Stimulated activated naive B cell treated with anti-CD40 and anti-IgM and Interleukin-4, amounts not matched to agents 10 μg/mL and 1 μg/mL and 100 μg/mL, for 72 hours (primary cell): Measurements from ENCODE around the gene C9orf57.
"Not testable (repeated sequence)": the region's sequence is repeated elsewhere in the genome, so short reads cannot be mapped to it uniquely, and the experiment has no call there.

Experiments
- ATAC-seq, 2 donors: fragments of 150-1000 bp; cut with Tn5 transposase; replicated peaks; 2 replicates each; pipeline ENCODE4 v1.10.0; 2021; ENCODE audit warnings: moderate library complexity in 1 of 2
- DNase-seq: peaks from one replicate; pipeline ENCODE4 v3.0.0; 2021
- H3K27ac Mint-ChIP-seq: one replicate; pipeline ENCODE4 v1.8.0; 2022; ENCODE audit warnings: mild to moderate bottlenecking, mixed read lengths
- H3K27me3 Mint-ChIP-seq, 2 donors: one replicate each; pipeline ENCODE4 v1.8.0; 2022; ENCODE audit warnings: mixed read lengths in 2 of 2
- H3K36me3 Mint-ChIP-seq, 2 donors: one replicate each; pipeline ENCODE4 v1.8.0; 2022; ENCODE audit warnings: mixed read lengths in 2 of 2, mild to moderate bottlenecking in 1 of 2
- H3K4me1 Mint-ChIP-seq, 2 donors: one replicate each; pipeline ENCODE4 v1.8.0; 2022; ENCODE audit warnings: mixed read lengths in 2 of 2, mild to moderate bottlenecking in 1 of 2
- H3K4me3 Mint-ChIP-seq, 2 donors: one replicate each; pipeline ENCODE4 v1.8.0; 2022; ENCODE audit warnings: mild to moderate bottlenecking in 2 of 2, mixed read lengths in 2 of 2, moderate library complexity in 1 of 2
- H3K9me3 Mint-ChIP-seq, 2 donors: one replicate each; pipeline ENCODE4 v1.8.0; 2022; ENCODE audit warnings: mixed read lengths in 2 of 2, mild to moderate bottlenecking in 1 of 2

The C9orf57 gene

DNA sequence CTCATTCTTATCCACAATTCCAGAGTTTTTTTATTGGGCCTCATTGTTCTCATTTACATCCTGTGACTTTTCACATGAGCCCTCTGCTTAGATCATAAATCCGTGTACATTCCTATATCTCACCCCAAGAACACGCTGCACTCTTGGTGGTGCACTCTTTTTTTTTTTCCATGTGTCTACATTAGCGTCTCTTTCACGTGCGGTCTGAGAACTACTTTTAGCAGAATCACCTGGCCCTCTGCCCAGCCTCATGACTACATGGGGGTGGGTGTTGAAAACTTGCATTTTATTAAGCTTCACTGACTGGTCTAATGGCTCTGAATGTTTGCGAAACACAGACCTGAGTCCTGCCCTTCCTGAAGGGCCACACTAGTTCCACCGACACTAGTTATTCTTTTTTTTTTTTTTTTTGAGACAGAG lies 18.6 kb downstream of the C9orf57 start:
- peaks cover 7 to 11% of the 10 kb centered on the region in 2 donors for H3K4me1 Mint-ChIP-seq
- H3K36me3 Mint-ChIP-seq: no peaks in the 10 kb centered on the region
- H3K27ac Mint-ChIP-seq: no peak overlapping the region
- H3K27me3 Mint-ChIP-seq: peaks cover 9 to 24% of the 10 kb centered on the region in 2 donors
- no peaks in the 10 kb centered on the region for H3K9me3 Mint-ChIP-seq
- no peak overlapping the region for H3K4me3 Mint-ChIP-seq
- DNase-seq (no peak), ATAC-seq (peak; percentile 22 to 24)

DNA sequence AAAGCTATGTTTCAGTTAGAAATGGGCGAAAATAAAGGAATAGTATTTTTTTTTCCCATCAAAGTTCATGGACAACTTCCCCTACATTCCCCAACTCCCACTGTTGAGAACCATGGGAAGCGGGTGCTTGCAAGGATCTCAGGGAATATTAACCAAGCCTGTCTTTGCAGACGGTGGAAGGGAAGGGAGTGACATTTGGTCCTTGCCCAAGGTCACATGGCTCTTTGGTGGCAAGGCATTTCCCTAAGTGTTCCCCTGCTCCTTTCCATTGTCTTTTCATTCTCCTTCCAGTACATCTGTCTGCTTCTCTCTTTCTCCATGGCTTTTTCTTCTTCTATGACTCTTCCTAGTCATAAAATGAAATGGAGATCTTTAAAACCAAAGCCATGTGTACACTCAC lies 19.0 kb downstream of the C9orf57 start:
- Mint-ChIP-seq H3K9me3 (no peaks in the 10 kb centered on the region), H3K27me3 (peaks cover 9 to 24% of the 10 kb centered on the region in 2 donors), H3K27ac (no peak overlapping the region), H3K36me3 (no peaks in the 10 kb centered on the region), H3K4me1 (peaks cover 7 to 11% of the 10 kb centered on the region in 2 donors), H3K4me3 (no peak overlapping the region)
- DNase-seq (no peak), ATAC-seq (no peak)

DNA sequence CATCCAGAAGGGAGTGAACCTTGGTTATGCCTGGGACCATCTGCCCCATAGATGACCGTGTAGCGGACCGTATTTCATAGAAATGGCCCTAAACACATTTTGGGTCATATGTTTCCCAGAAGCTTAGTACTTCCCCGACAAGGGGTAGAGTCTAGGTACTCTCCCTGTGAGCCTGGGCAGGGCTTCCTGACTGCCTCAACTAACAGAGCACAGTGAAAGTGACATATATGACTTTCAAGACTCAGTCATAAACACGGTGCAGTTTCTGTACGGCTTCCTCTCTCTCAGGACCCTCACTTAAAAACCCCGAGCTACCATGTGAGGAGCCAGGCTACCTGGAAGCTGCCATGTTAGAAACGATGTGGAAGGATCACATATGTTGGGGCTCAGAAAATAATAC lies 20.9 kb downstream of the C9orf57 start:
- Mint-ChIP-seq H3K9me3 (no peaks in the 10 kb centered on the region), H3K36me3 (no peaks in the 10 kb centered on the region), H3K4me3 (no peak overlapping the region), H3K27ac (no peak overlapping the region), H3K4me1 (peaks cover 7 to 11% of the 10 kb centered on the region in 2 donors), H3K27me3 (peaks cover 9 to 31% of the 10 kb centered on the region in 2 donors)
- ATAC-seq (peak; percentile 6 to 34), DNase-seq (no peak)

DNA sequence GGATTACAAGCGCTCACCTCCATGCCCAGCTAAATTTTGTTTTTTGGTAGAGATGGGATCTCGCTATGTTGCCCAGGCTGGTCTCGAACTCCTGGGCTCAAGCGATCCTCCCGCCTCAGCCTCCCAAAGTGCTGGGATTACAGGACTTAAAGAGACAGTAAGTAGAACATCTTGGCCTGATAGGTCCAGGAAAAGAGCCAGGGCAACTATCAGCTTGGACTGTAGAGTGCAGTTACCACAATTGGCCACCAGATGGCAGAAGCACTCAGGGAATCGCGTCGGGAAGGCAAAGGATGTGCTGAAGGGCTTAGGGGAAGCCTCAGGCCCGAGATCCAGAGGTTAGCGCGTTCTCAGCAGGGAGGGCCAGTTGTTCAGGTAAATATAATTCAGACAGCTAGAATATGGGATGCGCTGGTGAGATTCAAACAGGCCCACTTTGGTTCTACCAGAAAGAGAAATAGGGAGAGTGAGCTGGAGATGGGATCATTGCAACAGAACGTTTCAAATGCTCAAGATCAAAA lies 21.5 kb downstream of the C9orf57 start:
- Mint-ChIP-seq H3K27me3 (peaks cover 9 to 31% of the 10 kb centered on the region in 2 donors), H3K27ac (no peak overlapping the region), H3K9me3 (no peaks in the 10 kb centered on the region), H3K4me3 (no peak overlapping the region), H3K4me1 (peaks cover 7 to 11% of the 10 kb centered on the region in 2 donors), H3K36me3 (no peaks in the 10 kb centered on the region)
- ATAC-seq (peak; percentile 83 to 88), DNase-seq (peak; percentile 57)

DNA sequence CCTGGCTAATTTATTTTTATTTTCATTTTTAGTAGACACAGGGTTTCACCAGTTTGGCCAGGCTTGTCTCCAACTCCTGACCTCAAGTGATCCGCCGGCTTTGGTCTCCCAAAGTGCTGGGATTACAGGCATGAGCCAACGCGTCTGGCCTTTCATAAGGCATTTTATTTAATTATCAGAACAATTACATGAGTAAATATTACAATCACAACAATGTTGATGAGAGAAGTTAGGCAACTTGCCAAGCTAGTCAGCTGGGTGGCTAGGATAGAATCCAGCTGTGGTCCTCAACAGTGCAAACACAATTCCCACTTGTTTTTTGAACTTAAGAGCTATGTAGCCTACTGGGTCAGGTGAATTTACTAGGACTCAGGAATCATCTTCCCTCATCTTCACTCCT lies 22.0 kb downstream of the C9orf57 start:
- Mint-ChIP-seq H3K36me3 (no peaks in the 10 kb centered on the region), H3K9me3 (no peaks in the 10 kb centered on the region), H3K4me3 (no peak overlapping the region), H3K27ac (no peak overlapping the region), H3K27me3 (peaks cover 9 to 29% of the 10 kb centered on the region in 2 donors), H3K4me1 (peaks cover 7 to 11% of the 10 kb centered on the region in 2 donors)
- ATAC-seq (no peak), DNase-seq (no peak)

DNA sequence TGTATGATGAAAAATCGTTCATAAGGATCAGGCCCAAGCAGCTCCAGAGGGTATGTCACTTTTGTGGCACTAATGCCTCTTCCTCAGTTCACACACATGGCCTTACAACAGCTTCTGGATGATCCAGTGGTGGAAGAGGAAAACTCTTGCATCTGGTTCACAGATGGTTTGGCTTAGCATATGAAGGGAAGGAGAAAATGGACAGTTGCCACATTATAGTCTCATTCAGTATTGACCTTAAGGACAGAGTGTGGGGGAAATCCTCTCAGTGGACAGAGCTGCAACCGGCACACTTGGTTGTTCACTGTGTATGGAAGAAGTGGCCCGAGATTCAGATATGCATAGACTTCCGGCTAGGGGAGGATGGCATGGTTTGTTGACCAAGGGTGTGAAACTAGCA lies 22.8 kb downstream of the C9orf57 start:
- DNase-seq (no peak), ATAC-seq (no peak)
- H3K4me3 Mint-ChIP-seq: no peak overlapping the region
- H3K27me3 Mint-ChIP-seq: peaks cover 5 to 21% of the 10 kb centered on the region in 2 donors
- no peak overlapping the region for H3K27ac Mint-ChIP-seq
- peaks cover 7 to 11% of the 10 kb centered on the region in 2 donors for H3K4me1 Mint-ChIP-seq
- H3K9me3 Mint-ChIP-seq: no peaks in the 10 kb centered on the region
- H3K36me3 Mint-ChIP-seq: no peaks in the 10 kb centered on the region

DNA sequence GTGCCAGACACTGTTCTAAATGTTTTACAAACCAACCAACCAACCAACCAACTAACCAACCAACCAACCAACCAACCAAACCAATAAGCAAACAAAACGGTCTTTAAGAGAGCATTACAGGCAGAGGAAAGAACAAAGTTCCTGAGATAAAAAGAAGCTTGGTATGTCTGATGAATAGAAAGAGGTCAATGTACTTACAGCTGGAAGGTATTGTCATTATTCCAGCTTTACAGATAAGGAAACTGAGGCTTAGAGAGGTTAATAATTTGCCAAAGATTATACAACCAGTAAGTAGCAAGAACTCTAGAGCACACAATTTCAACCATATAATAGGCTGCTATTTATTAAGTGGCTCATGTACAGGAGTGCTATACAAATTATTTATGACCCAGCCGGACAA lies 29.6 kb downstream of the C9orf57 start:
- Mint-ChIP-seq H3K4me3 (no peak overlapping the region), H3K36me3 (peaks cover 0 to 4% of the 10 kb centered on the region in 2 donors), H3K27ac (no peak overlapping the region), H3K4me1 (no peaks in the 10 kb centered on the region), H3K27me3 (peaks cover 4 to 6% of the 10 kb centered on the region in 2 donors), H3K9me3 (peaks cover 4% of the 10 kb centered on the region in 2 donors)
- DNase-seq (no peak), ATAC-seq (no peak)

DNA sequence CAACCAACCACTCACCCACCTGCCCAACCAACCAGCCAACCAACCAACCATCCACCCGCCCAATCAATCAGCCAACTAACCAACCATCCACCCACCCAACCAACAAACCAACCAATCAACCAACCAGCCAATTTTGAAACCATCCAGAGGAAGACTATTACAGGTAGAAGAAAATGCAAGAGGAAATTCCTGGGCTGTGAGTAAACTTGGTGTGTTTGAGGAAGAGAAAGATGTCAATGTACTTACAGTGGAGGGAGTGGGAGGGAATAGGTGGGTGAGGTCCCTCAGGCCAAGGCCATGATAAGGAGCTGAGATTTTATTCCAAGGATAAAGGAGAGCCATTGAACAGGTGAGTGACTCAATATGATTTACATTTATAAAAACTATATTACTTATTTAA lies 30.4 kb downstream of the C9orf57 start:
- Mint-ChIP-seq H3K4me1 (peaks cover 0 to under 1% of the 10 kb centered on the region in 2 donors), H3K27me3 (peaks cover under 1 to 4% of the 10 kb centered on the region in 2 donors), H3K27ac (no peak overlapping the region), H3K9me3 (peaks cover 4% of the 10 kb centered on the region in 2 donors), H3K36me3 (peaks cover 0 to 4% of the 10 kb centered on the region in 2 donors), H3K4me3 (no peak overlapping the region)
- ATAC-seq (no peak), DNase-seq (no peak)

DNA sequence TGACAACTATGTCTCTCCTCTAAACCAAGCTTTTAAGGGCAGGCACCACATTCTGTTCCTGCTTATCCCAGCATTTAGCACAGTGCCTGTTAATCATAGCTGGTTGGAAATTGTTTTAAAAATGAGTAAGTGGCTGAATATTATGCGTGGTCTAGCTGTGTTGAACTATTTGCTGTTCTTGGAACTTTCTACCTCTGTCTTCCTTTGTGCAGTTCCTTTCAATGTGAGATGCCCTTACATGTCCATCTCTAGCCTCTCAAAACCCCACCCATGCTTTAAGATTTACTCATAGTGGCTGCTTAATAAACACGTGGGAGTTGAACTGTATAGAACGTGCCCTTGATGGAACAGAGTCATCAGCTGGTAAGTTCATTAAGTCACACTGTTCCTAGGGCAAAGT lies 34.5 kb downstream of the C9orf57 start:
- Mint-ChIP-seq H3K4me3 (no peak overlapping the region), H3K27ac (no peak overlapping the region), H3K27me3 (peaks cover 0 to 4% of the 10 kb centered on the region in 2 donors), H3K9me3 (peaks cover 4% of the 10 kb centered on the region in 2 donors), H3K36me3 (peaks cover 0 to 4% of the 10 kb centered on the region in 2 donors), H3K4me1 (peaks cover 0 to 3% of the 10 kb centered on the region in 2 donors)
- ATAC-seq (no peak), DNase-seq (no peak)

DNA sequence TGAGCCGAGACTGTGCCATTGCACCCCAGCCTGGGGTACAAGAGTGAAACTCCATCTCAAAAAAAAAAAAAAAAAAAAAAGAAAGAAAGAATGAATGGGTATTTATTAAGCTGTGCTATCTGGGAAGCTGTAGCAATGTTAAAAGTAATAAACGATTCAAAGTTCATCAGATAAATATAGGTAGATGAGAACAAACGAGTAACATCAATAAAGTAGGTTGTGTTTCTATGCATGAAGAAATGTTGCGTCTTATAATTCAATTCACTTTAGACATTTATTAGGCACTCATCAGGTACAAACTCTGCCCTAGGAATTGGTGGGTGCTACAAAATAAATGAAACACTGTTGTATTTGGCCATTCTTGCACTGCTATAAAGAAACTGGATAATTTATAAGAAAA lies 36.8 kb downstream of the C9orf57 start:
- no peaks in the 10 kb centered on the region for H3K27me3 Mint-ChIP-seq
- H3K4me1 Mint-ChIP-seq: peaks cover 0 to 3% of the 10 kb centered on the region in 2 donors
- no peak for DNase-seq
- ATAC-seq: no peak
- H3K4me3 Mint-ChIP-seq: no peak overlapping the region
- H3K9me3 Mint-ChIP-seq: peaks cover 0 to 1% of the 10 kb centered on the region in 2 donors
- H3K36me3 Mint-ChIP-seq: no peaks in the 10 kb centered on the region
- no peak overlapping the region for H3K27ac Mint-ChIP-seq

DNA sequence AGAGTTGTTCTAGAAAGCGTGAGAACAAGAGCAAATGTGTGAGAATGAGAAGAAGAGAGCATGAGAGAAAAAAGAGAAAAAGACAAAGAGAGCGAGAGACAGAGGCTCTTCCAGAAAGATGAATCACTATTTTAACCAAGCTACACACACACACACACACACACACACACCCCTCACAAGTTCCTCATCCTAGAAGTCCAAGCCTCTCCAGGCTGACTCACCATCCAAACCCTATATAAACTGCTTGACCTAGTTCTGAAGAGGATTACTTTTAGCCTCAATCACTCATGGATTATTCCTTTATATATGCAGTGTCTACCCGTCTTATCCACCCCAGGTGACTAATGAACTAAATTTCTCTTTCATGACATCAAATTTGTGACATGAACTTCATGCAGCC lies 37.6 kb downstream of the C9orf57 start:
- no peak overlapping the region for H3K4me3 Mint-ChIP-seq
- H3K4me1 Mint-ChIP-seq: peaks cover 0 to 3% of the 10 kb centered on the region in 2 donors
- ATAC-seq (no peak), DNase-seq (no peak)
- H3K27me3 Mint-ChIP-seq: no peaks in the 10 kb centered on the region
- peaks cover 0 to 1% of the 10 kb centered on the region in 2 donors for H3K9me3 Mint-ChIP-seq
- H3K27ac Mint-ChIP-seq: no peak overlapping the region
- no peaks in the 10 kb centered on the region for H3K36me3 Mint-ChIP-seq

DNA sequence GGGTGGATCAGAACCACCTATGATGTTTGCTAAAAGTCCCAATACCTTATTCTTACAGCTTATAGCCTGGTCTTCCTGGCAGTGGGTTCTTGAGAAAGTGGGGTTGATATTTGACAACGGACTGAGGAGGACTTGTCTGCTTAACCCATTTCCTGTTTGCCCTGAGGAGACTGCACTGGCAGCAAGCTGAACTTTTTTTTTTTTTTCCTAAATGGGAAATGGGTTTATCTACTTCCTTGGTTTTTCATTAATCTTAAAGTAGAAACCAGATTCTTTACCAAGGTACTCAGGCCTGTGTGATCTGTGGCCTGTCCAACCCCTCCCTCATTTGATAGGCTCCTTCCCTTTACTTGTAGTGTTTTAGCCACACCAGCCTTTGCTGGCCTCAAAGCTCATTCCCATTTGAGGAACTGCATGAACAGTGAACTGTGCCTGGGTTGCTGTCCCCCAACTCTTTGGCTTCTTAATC lies 47.1 kb downstream of the C9orf57 start:
- H3K27me3 Mint-ChIP-seq: no peaks in the 10 kb centered on the region
- no peaks in the 10 kb centered on the region for H3K36me3 Mint-ChIP-seq
- no peak overlapping the region for H3K27ac Mint-ChIP-seq
- no peaks in the 10 kb centered on the region for H3K9me3 Mint-ChIP-seq
- peak overlapping the region in 1 of 2 donors; percentile 14 for H3K4me3 Mint-ChIP-seq
- ATAC-seq (peak; percentile 33 to 41), DNase-seq (no peak)
- peaks cover 3 to 16% of the 10 kb centered on the region in 2 donors for H3K4me1 Mint-ChIP-seq

DNA sequence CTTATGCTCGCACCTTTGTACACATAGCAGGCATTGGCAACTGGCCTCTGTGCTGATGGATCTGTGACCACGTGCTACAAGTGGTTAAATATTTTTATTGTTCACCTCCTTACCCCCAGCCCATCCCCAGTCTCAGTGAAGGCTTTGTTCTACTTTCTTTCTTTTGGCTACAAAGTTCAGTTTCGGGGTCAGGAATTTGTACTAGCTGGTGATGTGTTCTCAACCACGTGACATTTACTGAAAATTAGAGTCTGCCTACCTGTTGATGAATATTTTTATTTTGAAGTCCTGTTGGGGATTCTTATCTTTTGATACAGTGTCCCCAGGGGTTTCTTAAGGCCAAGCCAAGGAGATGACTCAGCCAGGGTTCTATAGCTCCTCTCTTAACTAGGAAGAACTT lies 47.8 kb downstream of the C9orf57 start:
- Mint-ChIP-seq H3K4me1 (peaks cover 3 to 16% of the 10 kb centered on the region in 2 donors), H3K9me3 (no peaks in the 10 kb centered on the region), H3K27ac (no peak overlapping the region), H3K27me3 (no peaks in the 10 kb centered on the region), H3K4me3 (no peak overlapping the region), H3K36me3 (no peaks in the 10 kb centered on the region)
- no peak for DNase-seq
- peak; percentile 64 to 72 for ATAC-seq

DNA sequence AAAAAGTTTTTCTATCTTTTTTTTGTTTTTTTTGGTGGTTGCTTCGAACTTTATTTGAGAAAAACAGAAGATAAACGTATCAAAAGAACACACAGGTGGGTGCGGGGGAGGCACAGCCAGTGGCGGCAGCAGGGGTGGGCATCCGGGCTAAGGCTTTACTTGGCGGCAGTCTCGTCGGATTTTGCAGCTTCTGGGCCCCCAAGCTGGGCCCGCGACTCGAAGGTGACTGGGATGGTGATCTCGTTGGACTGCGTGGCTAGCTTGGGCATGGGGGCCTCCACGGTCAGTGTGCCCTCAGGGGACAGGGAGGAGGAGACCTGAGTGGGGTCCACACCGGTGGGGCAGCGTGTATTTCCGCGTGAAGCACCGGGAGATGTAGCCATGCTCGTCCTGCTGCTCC lies 52.7 kb downstream of the C9orf57 start:
- not testable (repeated sequence) for DNase-seq, H3K27me3 Mint-ChIP-seq, H3K4me1 Mint-ChIP-seq, H3K27ac Mint-ChIP-seq, H3K4me3 Mint-ChIP-seq, H3K36me3 Mint-ChIP-seq, ATAC-seq, H3K9me3 Mint-ChIP-seq

DNA sequence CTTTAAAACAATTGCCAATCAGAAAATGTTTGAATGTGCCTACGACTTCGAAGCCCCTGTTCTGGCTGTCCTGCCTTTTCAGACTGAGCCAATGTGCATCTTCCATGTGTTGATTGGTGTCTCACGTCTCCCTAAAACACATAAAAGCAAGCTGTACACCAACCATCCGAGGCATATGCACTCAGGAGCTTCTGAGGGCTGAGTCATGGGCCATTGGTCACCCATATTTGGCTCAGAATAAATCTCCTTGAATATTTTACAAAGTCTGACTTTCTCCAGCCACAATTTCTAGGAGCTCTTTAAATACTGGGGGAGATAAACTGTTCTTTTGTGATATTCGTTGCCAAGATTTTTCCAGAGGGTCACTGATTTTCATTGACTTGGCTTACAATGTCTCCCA lies 53.9 kb downstream of the C9orf57 start:
- Mint-ChIP-seq H3K27ac (no peak overlapping the region), H3K9me3 (no peaks in the 10 kb centered on the region), H3K27me3 (no peaks in the 10 kb centered on the region), H3K36me3 (no peaks in the 10 kb centered on the region), H3K4me1 (no peaks in the 10 kb centered on the region), H3K4me3 (no peak overlapping the region)
- ATAC-seq (no peak), DNase-seq (no peak)
